ENCODE measurements around the gene ZNF689.

ZNF689 gene

DNA sequence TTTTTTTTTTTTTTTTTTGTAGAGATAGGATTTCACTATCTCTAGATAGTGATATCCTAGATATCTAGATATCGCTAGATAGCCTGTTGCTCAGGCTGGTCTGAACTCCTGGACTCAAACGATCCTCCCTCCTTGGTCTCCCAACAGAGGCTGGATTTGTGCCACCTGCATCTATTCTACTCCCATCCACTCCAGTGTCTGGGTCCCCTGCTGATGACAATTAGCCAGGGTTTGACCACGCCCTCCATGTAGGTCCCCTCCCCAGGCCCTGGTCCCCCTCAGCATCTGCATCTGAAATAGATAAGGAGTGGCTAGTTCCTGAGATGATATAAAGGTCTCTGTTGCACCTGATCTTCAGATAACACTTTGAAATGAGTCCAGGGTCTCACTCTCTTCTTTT is 40.9 kb downstream of the ZNF689 start:
- no peaks in the 10 kb centered on the region for H4K20me1 ChIP-seq (ENCODE audit: control insufficient read depth, insufficient read depth, low read depth, low read length)
- no peak overlapping the region for H3K4me3 ChIP-seq (ENCODE audit: low read length)
- H3F3A ChIP-seq (ENCODE audit: control insufficient read depth, insufficient read depth) = peaks cover 6% of the 10 kb centered on the region
- H3K9me2 ChIP-seq (replicated peaks; ENCODE audit: control insufficient read depth, low read length) = no peaks in the 10 kb centered on the region
- H3K36me3 ChIP-seq (ENCODE audit: control insufficient read depth, low read length) = peaks cover 3% of the 10 kb centered on the region; the same call in 1 of the 2 replicates
- TF ChIP-seq, protein P1, sequence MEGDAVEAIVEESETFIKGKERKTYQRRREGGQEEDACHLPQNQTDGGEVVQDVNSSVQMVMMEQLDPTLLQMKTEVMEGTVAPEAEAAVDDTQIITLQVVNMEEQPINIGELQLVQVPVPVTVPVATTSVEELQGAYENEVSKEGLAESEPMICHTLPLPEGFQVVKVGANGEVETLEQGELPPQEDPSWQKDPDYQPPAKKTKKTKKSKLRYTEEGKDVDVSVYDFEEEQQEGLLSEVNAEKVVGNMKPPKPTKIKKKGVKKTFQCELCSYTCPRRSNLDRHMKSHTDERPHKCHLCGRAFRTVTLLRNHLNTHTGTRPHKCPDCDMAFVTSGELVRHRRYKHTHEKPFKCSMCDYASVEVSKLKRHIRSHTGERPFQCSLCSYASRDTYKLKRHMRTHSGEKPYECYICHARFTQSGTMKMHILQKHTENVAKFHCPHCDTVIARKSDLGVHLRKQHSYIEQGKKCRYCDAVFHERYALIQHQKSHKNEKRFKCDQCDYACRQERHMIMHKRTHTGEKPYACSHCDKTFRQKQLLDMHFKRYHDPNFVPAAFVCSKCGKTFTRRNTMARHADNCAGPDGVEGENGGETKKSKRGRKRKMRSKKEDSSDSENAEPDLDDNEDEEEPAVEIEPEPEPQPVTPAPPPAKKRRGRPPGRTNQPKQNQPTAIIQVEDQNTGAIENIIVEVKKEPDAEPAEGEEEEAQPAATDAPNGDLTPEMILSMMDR (IDR thresholded peaks at IDR 0.05; ENCODE audit: low read depth, low read length, poor library complexity, severe bottlenecking) = no peak
- H3K4me1 ChIP-seq (ENCODE audit: control insufficient read depth, low read length) = peaks cover 49% of the 10 kb centered on the region
- no peak overlapping the region for H3K27ac ChIP-seq (ENCODE audit: low read depth, low read length)
- peak overlapping the region; percentile 51 for H3K4me2 ChIP-seq (ENCODE audit: low read length)
- peaks cover 28% of the 10 kb centered on the region for H3K79me2 ChIP-seq (ENCODE audit: control insufficient read depth, low read length)
- no peaks in the 10 kb centered on the region for H3K9me3 ChIP-seq (ENCODE audit: control insufficient read depth, insufficient read depth, low read length)
- H3K27me3 ChIP-seq (ENCODE audit: control insufficient read depth, low read length) = no peaks in the 10 kb centered on the region

DNA sequence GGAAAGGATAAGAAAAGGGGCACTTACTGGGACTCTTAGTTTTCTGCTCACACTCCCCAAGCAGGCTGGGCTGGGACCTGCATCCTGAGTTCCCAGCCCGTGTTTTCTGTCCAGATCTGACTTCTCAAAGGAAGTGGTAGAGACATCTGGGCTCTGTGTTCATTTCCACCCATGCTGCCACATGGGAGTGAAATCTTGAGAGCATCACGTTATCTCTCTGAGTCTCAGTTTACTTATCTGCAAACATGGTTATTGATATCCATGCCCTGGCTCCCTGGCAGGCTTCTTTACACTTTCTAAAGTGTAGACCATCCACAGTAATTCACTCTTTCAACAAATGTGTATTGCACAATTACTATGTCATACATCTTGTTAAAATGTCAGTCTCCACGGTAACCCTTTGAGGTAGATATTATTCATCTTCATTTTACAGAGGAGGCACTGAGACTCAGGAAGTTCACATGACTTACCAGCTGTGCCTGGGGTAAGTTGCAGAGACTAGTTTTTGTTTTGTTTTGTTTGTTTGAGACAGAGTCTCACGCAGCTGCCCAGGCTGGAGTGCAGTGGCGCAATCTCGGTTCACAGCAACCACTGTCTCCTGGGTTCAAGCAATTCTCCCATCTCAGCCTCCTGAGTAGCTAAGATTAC is 42.1 kb downstream of the ZNF689 start:
- TF ChIP-seq, protein P1 (IDR thresholded peaks at IDR 0.05; ENCODE audit: low read depth, low read length, poor library complexity, severe bottlenecking) = no peak
- Histone ChIP-seq H3K9me3 (ENCODE audit: control insufficient read depth, insufficient read depth, low read length) (no peaks in the 10 kb centered on the region), H3K27ac (ENCODE audit: low read depth, low read length) (peak overlapping the region; percentile 41), H3K4me3 (ENCODE audit: low read length) (peak overlapping the region; percentile 36), H3K79me2 (ENCODE audit: control insufficient read depth, low read length) (peaks cover 19% of the 10 kb centered on the region), H3K9me2 (replicated peaks; ENCODE audit: control insufficient read depth, low read length) (no peaks in the 10 kb centered on the region), H3K4me1 (ENCODE audit: control insufficient read depth, low read length) (peaks cover 45% of the 10 kb centered on the region), H3K4me2 (ENCODE audit: low read length) (peak overlapping the region; percentile 51), H3K27me3 (ENCODE audit: control insufficient read depth, low read length) (no peaks in the 10 kb centered on the region), H4K20me1 (ENCODE audit: control insufficient read depth, insufficient read depth, low read depth, low read length) (no peaks in the 10 kb centered on the region), H3K36me3 (ENCODE audit: control insufficient read depth, low read length) (peaks cover 3% of the 10 kb centered on the region; the same call in 1 of the 2 replicates), H3F3A (ENCODE audit: control insufficient read depth, insufficient read depth) (peaks cover 6% of the 10 kb centered on the region)

DNA sequence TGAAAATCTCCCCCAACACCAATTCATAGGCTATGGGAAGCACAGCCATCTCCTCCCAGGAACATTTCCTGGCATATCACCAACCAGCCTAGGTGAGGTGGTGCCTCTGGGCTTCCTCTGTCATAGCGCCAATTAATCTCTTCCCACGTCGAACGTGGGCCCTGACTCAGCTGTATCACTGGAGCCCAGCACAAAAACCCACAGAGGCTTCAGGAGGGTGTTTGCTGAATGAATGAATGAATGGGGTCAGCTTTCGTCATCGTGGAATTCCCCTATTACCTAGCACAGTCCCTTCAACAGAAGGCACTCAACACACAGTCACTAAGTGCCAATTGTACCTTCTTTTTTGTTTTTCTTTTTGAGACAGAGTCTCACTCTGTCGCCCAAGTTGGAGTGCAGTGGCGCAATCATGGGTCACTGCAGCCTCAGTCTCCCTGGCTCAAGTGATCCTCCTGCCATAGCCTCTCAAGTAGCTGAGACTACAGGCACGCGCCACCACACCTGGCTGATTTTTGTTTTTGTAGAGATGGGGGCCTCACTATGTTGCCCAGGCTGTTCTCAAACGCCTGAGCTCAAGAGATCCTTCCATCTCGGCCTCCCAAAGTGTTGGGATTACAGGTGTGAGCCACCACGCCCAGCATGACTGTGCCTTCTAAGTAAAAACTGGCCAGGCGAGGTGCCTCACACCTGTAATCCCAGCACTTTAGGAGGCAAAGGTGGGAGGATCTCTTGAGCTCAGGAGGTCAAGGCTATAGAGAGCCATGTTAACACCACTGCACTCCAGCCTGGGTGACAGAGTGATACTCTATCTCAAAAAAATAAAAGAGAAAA is 42.8 kb downstream of the ZNF689 start:
- H3K4me3 ChIP-seq (ENCODE audit: low read length) = no peak overlapping the region
- H3K9me2 ChIP-seq (replicated peaks; ENCODE audit: control insufficient read depth, low read length) = no peaks in the 10 kb centered on the region
- H3K27me3 ChIP-seq (ENCODE audit: control insufficient read depth, low read length) = no peaks in the 10 kb centered on the region
- peaks cover 39% of the 10 kb centered on the region for H3K4me1 ChIP-seq (ENCODE audit: control insufficient read depth, low read length)
- H3F3A ChIP-seq (ENCODE audit: control insufficient read depth, insufficient read depth) = peaks cover 6% of the 10 kb centered on the region
- no peaks in the 10 kb centered on the region for H4K20me1 ChIP-seq (ENCODE audit: control insufficient read depth, insufficient read depth, low read depth, low read length)
- no peaks in the 10 kb centered on the region for H3K9me3 ChIP-seq (ENCODE audit: control insufficient read depth, insufficient read depth, low read length)
- H3K27ac ChIP-seq (ENCODE audit: low read depth, low read length) = no peak overlapping the region
- no peak for TF ChIP-seq EZH2phosphoT487 (IDR thresholded peaks at IDR 0.05; ENCODE audit: borderline replicate concordance, low read length)
- TF ChIP-seq, protein P1 (IDR thresholded peaks at IDR 0.05; ENCODE audit: low read depth, low read length, poor library complexity, severe bottlenecking) = no peak
- peaks cover 3% of the 10 kb centered on the region; the same call in 1 of the 2 replicates for H3K36me3 ChIP-seq (ENCODE audit: control insufficient read depth, low read length)
- H3K4me2 ChIP-seq (ENCODE audit: low read length) = peak overlapping the region; percentile 51
- H3K79me2 ChIP-seq (ENCODE audit: control insufficient read depth, low read length) = peaks cover 11% of the 10 kb centered on the region

All from DOHH2 (cell line).